Neural progenitor cell (in vitro differentiated cells): ENCODE measurements around the gene BDH1. TPM values are rescaled to one million over a fixed set of nuclear protein-coding genes. Genes with fewer than 3 reads are reported as not detected.

Experiments used
- DNase-seq: peaks from one replicate; pipeline ENCODE4 v3.0.0-alpha.2; 2016; ENCODE audit warnings: low spot score
- H2AFZ ChIP-seq: fragments of 200-600 bp; sonication (generic); replicated peaks from 2 replicates; pipeline ENCODE4 v1.6.1; 2016; ENCODE audit warnings: antibody characterized with exemption
- H3F3A ChIP-seq: fragments of 200-600 bp; sonication (generic); 2 replicates; pipeline ENCODE4 v1.6.1; 2016; ENCODE audit warnings: antibody characterized with exemption, low read depth
- H3K27ac ChIP-seq: fragments of 200-600 bp; sonication (generic); 2 replicates; pipeline ENCODE4 v1.5.1; 2016; ENCODE audit warnings: mild to moderate bottlenecking
- H3K27me3 ChIP-seq: fragments of 200-600 bp; sonication (generic); 2 replicates; pipeline ENCODE4 v1.6.1; 2016; ENCODE audit warnings: mild to moderate bottlenecking, moderate library complexity
- H3K36me3 ChIP-seq: fragments of 200-600 bp; sonication (generic); 2 replicates; pipeline ENCODE4 v1.5.1; 2016
- H3K4me1 ChIP-seq: fragments of 200-600 bp; sonication (generic); 2 replicates; pipeline ENCODE4 v1.6.1; 2016; ENCODE audit warnings: mixed run types
- H3K4me2 ChIP-seq: fragments of 200-600 bp; sonication (generic); 2 replicates; pipeline ENCODE4 v1.6.1; 2016
- H3K4me3 ChIP-seq: fragments of 200-600 bp; sonication (generic); 2 replicates; pipeline ENCODE4 v1.5.1; 2016
- H3K79me2 ChIP-seq: fragments of 200-600 bp; sonication (generic); 2 replicates; pipeline ENCODE4 v1.6.1; 2016; ENCODE audit warnings: low read depth
- H3K9ac ChIP-seq: fragments of 200-600 bp; sonication (generic); 2 replicates; pipeline ENCODE4 v1.6.1; 2016
- H3K9me3 ChIP-seq: fragments of 200-600 bp; sonication (generic); 2 replicates; pipeline ENCODE4 v1.5.1; 2016; ENCODE audit warnings: low read depth
- H4K20me1 ChIP-seq: fragments of 200-600 bp; sonication (generic); 2 replicates; pipeline ENCODE4 v1.6.1; 2016; ENCODE audit warnings: low read depth
- H3K27ac Mint-ChIP-seq: 3 replicates; pipeline ENCODE4 v1.8.0; 2021; ENCODE audit warnings: mixed read lengths
- H3K27me3 Mint-ChIP-seq: 2 replicates; pipeline ENCODE4 v1.8.0; 2022; ENCODE audit warnings: low read depth, mild to moderate bottlenecking, inconsistent platforms, moderate library complexity, mixed read lengths; ENCODE audit not compliant: insufficient read depth
- H3K36me3 Mint-ChIP-seq: 3 replicates; pipeline ENCODE4 v1.8.0; 2021; ENCODE audit warnings: mixed read lengths
- H3K4me1 Mint-ChIP-seq: 3 replicates; pipeline ENCODE4 v1.8.0; 2021; ENCODE audit warnings: mixed read lengths
- H3K4me3 Mint-ChIP-seq: 3 replicates; pipeline ENCODE4 v1.8.0; 2021; ENCODE audit warnings: mild to moderate bottlenecking, moderate library complexity, mixed read lengths
- H3K9me3 Mint-ChIP-seq: 3 replicates; pipeline ENCODE4 v1.8.0; 2020; ENCODE audit warnings: mixed read lengths
- EZH2 ChIP-seq: fragments of 200-600 bp; sonication (generic); IDR thresholded peaks from 2 replicates; pipeline ENCODE4 v1.6.1; 2017; ENCODE audit warnings: antibody characterized with exemption, mild to moderate bottlenecking, moderate library complexity
- EZH2phosphoT487 ChIP-seq: fragments of 200-600 bp; sonication (generic); IDR thresholded peaks from 2 replicates; pipeline ENCODE4 v1.6.1; 2017; ENCODE audit warnings: antibody characterized with exemption
- total RNA-seq: library from RNA; depleted of rRNA; stranded (reverse); fragments of >200 nt; gene quantifications from 2 replicates; pipeline ENCODE4 v1.2.3, GENCODE V29; 2015; ENCODE audit warnings: low replicate concordance
- TF ChIP-seq, protein P1 (sequence below): fragments of 200-600 bp; sonication (generic); IDR thresholded peaks from 2 replicates; pipeline ENCODE4 v1.5.1; 2017; ENCODE audit warnings: antibody characterized with exemption, mild to moderate bottlenecking

BDH1 gene
- total RNA-seq, 1 donor from 2014 or later = 19.4 TPM

DNA sequence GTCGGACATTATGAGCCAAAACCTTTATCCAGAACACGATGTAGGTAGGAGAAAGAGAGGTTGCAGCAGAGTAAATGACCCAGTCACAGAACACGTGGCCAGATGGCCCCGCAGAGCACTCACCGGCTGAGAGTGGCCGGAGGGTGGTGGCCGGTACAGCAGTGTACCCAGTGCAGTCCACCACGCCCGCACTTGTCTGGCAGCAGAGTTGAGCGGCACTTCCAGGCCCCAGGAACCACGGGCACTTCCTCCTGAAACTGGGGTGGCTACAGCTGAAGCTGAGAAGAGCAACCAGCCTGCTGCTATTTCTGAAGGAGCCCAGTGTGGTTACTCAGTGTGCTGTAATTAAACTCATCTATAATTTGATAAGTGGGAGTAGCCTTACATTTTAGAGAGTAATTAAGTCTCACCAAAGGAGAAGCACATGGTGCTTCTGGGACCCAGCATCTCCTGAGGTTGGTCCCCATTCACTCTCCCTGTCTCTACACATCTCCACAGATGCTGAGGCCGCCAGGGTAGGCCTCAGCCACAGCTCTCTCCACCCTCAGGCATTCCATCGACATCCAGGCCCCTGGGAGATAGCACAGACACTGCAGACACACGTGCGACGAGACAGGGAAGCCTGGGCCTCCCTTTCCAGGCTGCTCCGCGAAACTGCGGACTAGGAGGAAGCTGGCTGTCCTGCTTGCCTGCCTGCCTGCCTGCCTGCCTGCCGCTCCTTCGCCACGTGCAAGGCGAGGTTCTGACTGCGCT is 49.8 kb downstream of the BDH1 start:
- no peaks in the 10 kb centered on the region for H4K20me1 ChIP-seq
- Mint-ChIP-seq H3K4me1 (peaks cover 36% of the 10 kb centered on the region), H3K4me3 (no peak overlapping the region), H3K9me3 (no peaks in the 10 kb centered on the region), H3K27me3 (peaks cover 17% of the 10 kb centered on the region), H3K36me3 (no peaks in the 10 kb centered on the region), H3K27ac (peak overlapping the region; percentile 87)
- no peak overlapping the region for H3K4me2 ChIP-seq
- H3K4me3 ChIP-seq = no peak overlapping the region
- H3K4me1 ChIP-seq = peaks cover 15% of the 10 kb centered on the region
- TF ChIP-seq, protein P1, sequence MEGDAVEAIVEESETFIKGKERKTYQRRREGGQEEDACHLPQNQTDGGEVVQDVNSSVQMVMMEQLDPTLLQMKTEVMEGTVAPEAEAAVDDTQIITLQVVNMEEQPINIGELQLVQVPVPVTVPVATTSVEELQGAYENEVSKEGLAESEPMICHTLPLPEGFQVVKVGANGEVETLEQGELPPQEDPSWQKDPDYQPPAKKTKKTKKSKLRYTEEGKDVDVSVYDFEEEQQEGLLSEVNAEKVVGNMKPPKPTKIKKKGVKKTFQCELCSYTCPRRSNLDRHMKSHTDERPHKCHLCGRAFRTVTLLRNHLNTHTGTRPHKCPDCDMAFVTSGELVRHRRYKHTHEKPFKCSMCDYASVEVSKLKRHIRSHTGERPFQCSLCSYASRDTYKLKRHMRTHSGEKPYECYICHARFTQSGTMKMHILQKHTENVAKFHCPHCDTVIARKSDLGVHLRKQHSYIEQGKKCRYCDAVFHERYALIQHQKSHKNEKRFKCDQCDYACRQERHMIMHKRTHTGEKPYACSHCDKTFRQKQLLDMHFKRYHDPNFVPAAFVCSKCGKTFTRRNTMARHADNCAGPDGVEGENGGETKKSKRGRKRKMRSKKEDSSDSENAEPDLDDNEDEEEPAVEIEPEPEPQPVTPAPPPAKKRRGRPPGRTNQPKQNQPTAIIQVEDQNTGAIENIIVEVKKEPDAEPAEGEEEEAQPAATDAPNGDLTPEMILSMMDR = no peak
- TF ChIP-seq EZH2 (no peak), EZH2phosphoT487 (no peak)
- no peaks in the 10 kb centered on the region for H3K79me2 ChIP-seq
- H3K9me3 ChIP-seq = no peaks in the 10 kb centered on the region
- no peak overlapping the region for H2AFZ ChIP-seq
- H3K27ac ChIP-seq = no peak overlapping the region
- H3K27me3 ChIP-seq = no peaks in the 10 kb centered on the region
- no peak for DNase-seq
- H3K9ac ChIP-seq = no peak overlapping the region
- H3K36me3 ChIP-seq = no peaks in the 10 kb centered on the region
- no peaks in the 10 kb centered on the region for H3F3A ChIP-seq

DNA sequence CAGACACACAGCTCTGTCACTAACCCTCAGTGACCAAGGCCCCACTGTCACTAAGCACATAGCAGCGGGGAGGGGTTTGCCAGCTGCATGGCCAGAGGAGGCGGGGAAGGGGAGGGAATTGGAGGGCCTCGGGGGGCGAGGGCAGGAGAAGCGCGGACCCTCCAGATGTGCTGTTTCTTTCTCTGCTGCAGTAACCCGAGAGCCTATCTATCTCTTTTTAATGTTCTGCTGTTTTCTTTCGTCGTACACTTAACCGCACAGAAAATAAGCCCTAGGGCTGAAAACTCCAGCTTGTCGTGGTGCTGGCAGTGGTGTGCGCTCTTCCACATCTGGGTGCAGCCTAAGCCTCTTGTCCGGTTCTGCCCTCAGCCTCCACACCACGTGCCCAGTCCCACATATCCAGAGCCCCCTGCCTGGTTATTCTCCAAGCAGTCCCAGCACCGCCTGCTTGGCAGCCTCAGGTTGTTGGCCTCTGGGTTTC is 51.1 kb downstream of the BDH1 start:
- DNase-seq = peak; percentile 28
- peaks cover 12% of the 10 kb centered on the region for H3K4me1 ChIP-seq
- no peak overlapping the region for H3K27ac ChIP-seq
- no peak overlapping the region for H3K9ac ChIP-seq
- H3K9me3 ChIP-seq = no peaks in the 10 kb centered on the region
- peaks cover 35% of the 10 kb centered on the region for H3K4me1 Mint-ChIP-seq
- H3K79me2 ChIP-seq = no peaks in the 10 kb centered on the region
- no peak overlapping the region for H3K4me2 ChIP-seq
- TF ChIP-seq EZH2 (no peak), EZH2phosphoT487 (no peak)
- TF ChIP-seq, protein P1 = no peak
- H3K36me3 Mint-ChIP-seq = no peaks in the 10 kb centered on the region
- no peak overlapping the region for H2AFZ ChIP-seq
- no peaks in the 10 kb centered on the region for H3K9me3 Mint-ChIP-seq
- H3K27me3 ChIP-seq = no peaks in the 10 kb centered on the region
- no peaks in the 10 kb centered on the region for H3F3A ChIP-seq
- no peaks in the 10 kb centered on the region for H3K36me3 ChIP-seq
- no peak overlapping the region for H3K4me3 Mint-ChIP-seq
- no peaks in the 10 kb centered on the region for H4K20me1 ChIP-seq
- peak overlapping the region; percentile 72 for H3K27ac Mint-ChIP-seq
- no peak overlapping the region for H3K4me3 ChIP-seq
- H3K27me3 Mint-ChIP-seq = peaks cover 17% of the 10 kb centered on the region

DNA sequence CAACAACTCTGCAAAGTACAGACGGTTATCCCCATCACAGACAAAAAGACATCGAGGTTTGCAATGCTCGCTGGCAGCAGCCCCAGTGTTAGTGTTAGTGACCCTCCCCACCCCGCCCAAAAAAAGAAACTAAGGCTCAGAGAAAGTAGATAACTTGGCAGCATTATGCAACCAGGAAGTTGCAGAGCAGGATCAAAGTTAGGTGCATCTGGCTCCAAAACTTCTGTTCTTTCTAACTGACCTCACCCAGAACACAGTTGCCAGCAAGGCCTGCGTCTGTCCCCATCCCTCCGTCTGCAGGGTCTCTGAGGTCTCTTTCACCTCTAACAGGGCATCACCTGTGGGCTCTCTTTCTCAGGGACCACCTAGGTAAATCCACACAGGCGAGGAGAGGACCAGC is 51.5 kb downstream of the BDH1 start:
- DNase-seq = no peak
- H3K36me3 Mint-ChIP-seq = no peaks in the 10 kb centered on the region
- peaks cover 31% of the 10 kb centered on the region for H3K4me1 Mint-ChIP-seq
- H3K4me3 ChIP-seq = no peak overlapping the region
- no peaks in the 10 kb centered on the region for H3K9me3 Mint-ChIP-seq
- H3K9ac ChIP-seq = no peak overlapping the region
- H3K79me2 ChIP-seq = no peaks in the 10 kb centered on the region
- peaks cover 9% of the 10 kb centered on the region for H3K4me1 ChIP-seq
- H3K27me3 Mint-ChIP-seq = peaks cover 19% of the 10 kb centered on the region
- no peaks in the 10 kb centered on the region for H3F3A ChIP-seq
- H3K4me2 ChIP-seq = no peak overlapping the region
- TF ChIP-seq, protein P1 = no peak
- peak overlapping the region; percentile 53 for H3K27ac Mint-ChIP-seq
- H3K27ac ChIP-seq = no peak overlapping the region
- H2AFZ ChIP-seq = no peak overlapping the region
- no peaks in the 10 kb centered on the region for H4K20me1 ChIP-seq
- no peaks in the 10 kb centered on the region for H3K27me3 ChIP-seq
- H3K4me3 Mint-ChIP-seq = no peak overlapping the region
- no peaks in the 10 kb centered on the region for H3K36me3 ChIP-seq
- H3K9me3 ChIP-seq = no peaks in the 10 kb centered on the region
